SK-N-MC (cell line): ENCODE results near the gene NPAS1.

ENCODE experiments used
- DNase-seq: peaks from one replicate; pipeline ENCODE4 v3.0.0-alpha.2; 2011; ENCODE audit warnings: low read depth, low spot score
- H3K27ac ChIP-seq: fragments of 200-600 bp; sonication (generic); 2 replicates; pipeline ENCODE4 v1.5.1; 2016; ENCODE audit warnings: mixed run types
- H3K36me3 ChIP-seq: fragments of 200-600 bp; sonication (generic); 2 replicates; pipeline ENCODE4 v1.6.1; 2017; ENCODE audit warnings: antibody characterized with exemption, low read length, mixed read lengths; ENCODE audit not compliant: insufficient read depth
- H3K4me3 ChIP-seq: fragments of 200-600 bp; sonication (generic); 2 replicates; pipeline ENCODE4 v1.5.1; 2016
- H3K9ac ChIP-seq: fragments of 200-600 bp; sonication (generic); 2 replicates; pipeline ENCODE4 v1.8.0; 2017; ENCODE audit warnings: mixed run types, mixed read lengths; ENCODE audit not compliant: insufficient read length
- H3K9me3 ChIP-seq: fragments of 200-600 bp; sonication (generic); 2 replicates; pipeline ENCODE4 v1.6.1; 2017; ENCODE audit warnings: low read depth, mild to moderate bottlenecking, antibody characterized with exemption, low read length, moderate library complexity, mixed read lengths
- EZH2 ChIP-seq: fragments of 200-600 bp; sonication (generic); IDR thresholded peaks from one replicate; pipeline ENCODE4 v1.6.1; 2017; ENCODE audit warnings: antibody characterized with exemption
- FOXP2 ChIP-seq: optimal IDR thresholded peaks from 2 replicates; pipeline ENCODE3; 2011; ENCODE audit warnings: mild to moderate bottlenecking, moderate library complexity; ENCODE audit not compliant: insufficient read depth; ENCODE audit errors: extremely low read length, control extremely low read depth
- POLR2AphosphoS5 ChIP-seq: IDR thresholded peaks from 2 replicates; pipeline ENCODE4 v1.6.1; 2012; ENCODE audit warnings: mild to moderate bottlenecking, low read depth, low read length, borderline replicate concordance

NPAS1 gene

DNA sequence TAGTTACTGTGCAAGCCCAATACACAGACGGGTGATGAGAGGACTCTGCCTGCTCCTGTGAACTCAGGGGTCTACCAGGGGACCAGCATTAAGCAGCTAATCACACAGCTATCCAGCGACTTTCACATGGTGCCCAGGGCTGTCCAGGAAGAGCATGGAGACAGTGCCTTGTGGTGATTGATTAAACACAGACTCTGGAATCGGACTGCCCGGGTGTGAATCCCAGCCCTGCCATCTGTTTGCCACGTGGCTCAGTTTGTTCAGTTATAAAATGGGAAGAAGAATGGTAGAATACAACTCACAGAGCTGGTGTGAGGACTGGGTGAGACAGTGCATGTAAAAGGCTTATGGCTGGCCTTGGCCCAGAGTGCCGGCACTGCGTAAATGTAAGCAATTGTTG, 42.1 kb upstream of the NPAS1 start:
- DNase-seq, result no peak
- TF ChIP-seq EZH2 (no peak), FOXP2 (no peak)
- Histone ChIP-seq H3K4me3 (no peak overlapping the region), H3K9ac (no peak overlapping the region), H3K27ac (peak overlapping the region; percentile 71), H3K9me3 (no peaks in the 10 kb centered on the region), H3K36me3 (no peaks in the 10 kb centered on the region)

DNA sequence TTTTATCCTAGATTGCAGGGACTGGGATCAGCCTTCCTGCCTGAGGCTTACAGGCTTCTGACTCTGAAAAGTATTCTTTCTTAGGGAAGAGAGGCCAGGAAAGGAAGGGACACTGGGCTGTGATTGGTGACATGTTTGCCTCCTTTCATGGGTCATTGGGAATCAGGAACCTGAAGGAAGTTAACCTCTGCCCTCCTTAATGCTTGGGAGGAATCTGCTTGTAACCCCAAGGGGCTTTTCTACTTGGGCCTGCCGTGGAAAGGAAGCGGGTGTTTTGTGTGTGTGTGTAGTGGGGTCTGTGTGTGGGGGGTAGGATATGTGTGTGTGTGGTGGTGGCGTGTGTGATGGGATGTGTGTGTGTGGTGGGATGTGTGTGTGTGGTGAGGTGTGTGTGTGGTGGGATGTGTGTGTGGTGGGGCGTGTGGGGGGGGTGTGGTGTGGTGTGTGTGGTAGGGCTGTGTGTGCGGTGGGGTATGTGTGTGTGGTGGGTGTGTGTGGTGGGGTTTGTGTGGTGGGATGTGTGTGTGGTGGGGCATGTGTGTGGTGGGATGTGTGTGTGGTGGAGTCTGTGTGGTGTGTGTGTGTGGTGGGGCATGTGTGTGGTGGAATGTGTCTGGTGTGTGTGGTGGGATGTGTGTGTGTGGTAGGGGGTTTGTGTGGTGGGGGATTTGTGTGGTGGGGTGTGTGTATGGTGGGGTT, 41.3 kb upstream of the NPAS1 start:
- Histone ChIP-seq H3K4me3 (no peak overlapping the region), H3K36me3 (no peaks in the 10 kb centered on the region), H3K27ac (peak overlapping the region; percentile 71), H3K9ac (no peak overlapping the region), H3K9me3 (no peaks in the 10 kb centered on the region)
- TF ChIP-seq EZH2 (no peak), POLR2AphosphoS5 (no peak), FOXP2 (no peak)
- DNase-seq, result no peak

DNA sequence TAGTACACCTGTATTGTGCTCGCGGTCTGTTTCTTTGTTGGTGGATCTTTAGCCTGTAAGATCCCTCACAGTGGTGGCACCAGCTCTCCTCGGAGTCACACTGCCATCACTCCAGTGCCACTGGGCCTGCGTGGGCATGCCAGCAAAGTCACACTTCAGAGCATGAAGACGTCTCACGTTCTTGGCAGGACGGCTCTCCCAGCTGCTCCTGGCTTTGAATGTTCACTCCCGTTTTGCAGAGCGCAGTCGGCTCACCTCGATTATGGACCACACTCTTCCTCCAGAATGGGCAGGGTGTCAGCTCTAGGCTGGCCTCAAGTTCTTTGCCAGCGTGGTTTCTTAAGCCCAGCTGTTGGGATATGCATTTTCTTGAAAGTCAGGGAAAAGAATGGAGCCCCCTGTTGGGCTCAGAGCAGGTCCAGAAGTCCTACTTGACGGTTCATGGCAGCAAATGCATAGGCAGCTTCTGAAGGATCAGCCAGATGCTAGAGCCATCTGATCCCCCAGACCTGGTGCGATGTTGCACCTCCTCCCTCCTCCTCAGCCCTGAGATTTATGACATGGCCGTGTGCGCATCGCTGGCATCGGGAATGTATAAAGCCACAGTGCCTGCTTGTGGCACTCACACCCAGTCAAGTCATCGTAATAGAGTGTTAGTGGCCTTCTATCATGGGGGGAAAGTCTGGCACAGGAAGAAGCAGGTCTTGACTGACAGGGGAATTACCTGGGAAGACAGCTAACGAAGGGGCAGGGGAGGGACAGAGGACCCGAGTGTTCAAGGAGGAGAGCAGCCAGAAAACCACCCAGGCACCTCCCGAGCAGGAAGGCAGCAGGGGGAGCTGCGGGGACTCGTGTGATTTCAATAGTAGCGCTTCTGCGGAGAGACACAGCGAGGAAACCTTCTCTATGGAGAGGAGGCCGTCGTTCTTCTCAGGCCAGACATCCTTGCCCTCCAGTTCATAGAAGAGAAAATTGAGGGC, 40.2 kb upstream of the NPAS1 start:
- TF ChIP-seq FOXP2 (no peak), EZH2 (no peak), POLR2AphosphoS5 (no peak)
- H3K36me3 ChIP-seq, result no peaks in the 10 kb centered on the region
- H3K27ac ChIP-seq, result no peak overlapping the region
- no peak overlapping the region for H3K9ac ChIP-seq
- no peaks in the 10 kb centered on the region for H3K9me3 ChIP-seq
- DNase-seq, result no peak
- no peak overlapping the region for H3K4me3 ChIP-seq

DNA sequence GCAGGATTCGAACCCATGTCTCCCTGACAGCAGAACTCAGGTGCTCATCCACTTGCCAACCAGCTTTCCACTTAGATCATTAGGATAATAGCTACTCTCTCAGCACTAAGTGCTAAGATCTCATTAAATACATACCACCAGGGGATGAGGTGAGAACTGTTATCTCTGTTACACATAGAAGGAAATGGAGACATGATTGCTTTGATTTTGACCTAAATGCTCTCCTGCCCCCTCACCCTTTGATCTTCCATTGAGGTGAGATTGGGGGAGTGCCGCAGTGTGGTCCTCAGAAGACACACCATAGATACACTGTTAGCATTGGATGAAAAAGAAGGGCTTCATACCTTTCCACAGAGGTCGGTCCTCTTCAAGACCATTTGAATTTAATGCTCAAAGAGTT, 38.9 kb upstream of the NPAS1 start:
- TF ChIP-seq EZH2 (no peak), POLR2AphosphoS5 (no peak), FOXP2 (no peak)
- peak overlapping the region; percentile 72 for H3K27ac ChIP-seq
- DNase-seq, result no peak
- no peak overlapping the region for H3K9ac ChIP-seq
- no peaks in the 10 kb centered on the region for H3K9me3 ChIP-seq
- no peaks in the 10 kb centered on the region; the same call in 1 of the 2 replicates for H3K36me3 ChIP-seq
- no peak overlapping the region for H3K4me3 ChIP-seq

GRCh38 chr19:46981286-46981945, 38.2 kb upstream of the NPAS1 start:
- Histone ChIP-seq H3K4me3 (no peak overlapping the region), H3K9me3 (no peaks in the 10 kb centered on the region), H3K27ac (peak overlapping the region; percentile 72), H3K36me3 (no peaks in the 10 kb centered on the region; the same call in 1 of the 2 replicates), H3K9ac (no peak overlapping the region)
- DNase-seq, result no peak
- TF ChIP-seq POLR2AphosphoS5 (no peak), EZH2 (no peak)

DNA sequence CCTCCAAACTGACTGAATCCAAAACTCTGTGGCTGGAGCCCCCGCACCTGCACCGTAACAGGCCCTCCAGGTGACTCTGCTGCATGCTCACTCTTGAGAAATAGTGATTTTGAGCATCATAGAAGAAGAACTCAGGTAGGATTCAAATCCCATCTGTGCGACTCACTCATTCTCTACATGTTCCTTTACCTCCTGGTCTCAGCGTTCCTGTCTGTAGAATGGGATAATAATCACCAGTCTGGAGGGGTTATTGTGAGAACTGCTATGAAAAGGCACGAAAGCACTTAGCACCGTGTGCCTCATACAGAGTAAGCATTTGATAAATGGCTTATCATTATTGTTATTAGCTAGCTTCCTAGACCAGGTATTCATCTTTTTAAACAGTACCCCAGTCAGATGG, 36.5 kb upstream of the NPAS1 start:
- H3K9me3 ChIP-seq, result no peaks in the 10 kb centered on the region
- DNase-seq, result no peak
- no peak overlapping the region for H3K9ac ChIP-seq
- no peak overlapping the region for H3K27ac ChIP-seq
- TF ChIP-seq EZH2 (no peak), FOXP2 (no peak), POLR2AphosphoS5 (no peak)
- H3K4me3 ChIP-seq, result no peak overlapping the region
- peaks cover 5% of the 10 kb centered on the region; the same call in 1 of the 2 replicates for H3K36me3 ChIP-seq

GRCh38 chr19:46984077-46985010, 35.3 kb upstream of the NPAS1 start:
- TF ChIP-seq POLR2AphosphoS5, result no peak
- TF ChIP-seq EZH2, result no peak
- no peak for TF ChIP-seq FOXP2
- Histone ChIP-seq H3K4me3 (no peak overlapping the region), H3K9ac (no peak overlapping the region), H3K36me3 (peaks cover 16% of the 10 kb centered on the region; the same call in 1 of the 2 replicates), H3K27ac (no peak overlapping the region), H3K9me3 (no peaks in the 10 kb centered on the region)
- DNase-seq, result no peak
